ENCODE measurements around the gene SREK1IP1. TPM values are rescaled to one million over a fixed set of nuclear protein-coding genes. Genes with fewer than 3 reads are reported as not detected.

The SREK1IP1 gene
- total and polyA plus RNA-seq, 2 experiments from 2014 or later = 7.3 to 30.5 TPM

GRCh38 chr5:64807520-64807919 lies 39.0 kb upstream of the SREK1IP1 start:
- H3K4me3 ChIP-seq = no peak overlapping the region
- no peaks in the 10 kb centered on the region for H3K79me2 ChIP-seq (ENCODE audit: insufficient read depth)
- peaks cover 18% of the 10 kb centered on the region for H3K36me3 ChIP-seq (ENCODE audit: low read depth)
- no peak for DNase-seq
- H3K9ac ChIP-seq = no peak overlapping the region
- 84 to 91% methylated on average over 5 of the region's 5 CpGs for WGBS, 2 experiments (ENCODE audit: low coverage in 1 of 2, low lambda C conversion rate in 2 of 2, missing lambda C conversion rate in 2 of 2)
- no peaks in the 10 kb centered on the region for H3K9me2 ChIP-seq (ENCODE audit: insufficient read depth)
- H3F3A ChIP-seq (ENCODE audit: insufficient read depth) = peaks cover 7% of the 10 kb centered on the region; the same call in 1 of the 2 replicates
- H3K9me3 ChIP-seq (ENCODE audit: low read depth) = no peaks in the 10 kb centered on the region
- no peaks in the 10 kb centered on the region for H4K20me1 ChIP-seq (ENCODE audit: insufficient read depth)
- no peak overlapping the region for H3K27ac ChIP-seq
- TF ChIP-seq EZH2phosphoT487 (IDR thresholded peaks at IDR 0.05; ENCODE audit: insufficient read depth, low read depth) (no peak), EZH2 (IDR thresholded peaks at IDR 0.05; ENCODE audit: insufficient read depth, poor library complexity, severe bottlenecking) (no peak)
- peaks cover 9% of the 10 kb centered on the region for H3K4me1 ChIP-seq (ENCODE audit: insufficient read depth)
- in situ Hi-C loops (cut with MboI) = no loop called here
- no peaks in the 10 kb centered on the region for H3K27me3 ChIP-seq (replicated peaks; ENCODE audit: insufficient read depth)
- H3K4me2 ChIP-seq (ENCODE audit: unreplicated experiment) = no peak overlapping the region
- no peak overlapping the region for H2AFZ ChIP-seq

- in situ Hi-C loops (cut with MboI) = no loop called here
- H3K36me3 ChIP-seq (ENCODE audit: low read depth) = peaks cover 18% of the 10 kb centered on the region
- no peaks in the 10 kb centered on the region for H3K9me2 ChIP-seq (ENCODE audit: insufficient read depth)
- H3K79me2 ChIP-seq (ENCODE audit: insufficient read depth) = no peaks in the 10 kb centered on the region
- H3K4me3 ChIP-seq = no peak overlapping the region
- no peak overlapping the region for H2AFZ ChIP-seq
- no peak overlapping the region for H3K9ac ChIP-seq
- 75 to 81% methylated on average over 2 of the region's 2 CpGs for WGBS, 2 experiments (ENCODE audit: low coverage in 1 of 2, low lambda C conversion rate in 2 of 2, missing lambda C conversion rate in 2 of 2)
- H3K9me3 ChIP-seq (ENCODE audit: low read depth) = no peaks in the 10 kb centered on the region
- H4K20me1 ChIP-seq (ENCODE audit: insufficient read depth) = no peaks in the 10 kb centered on the region
- no peak overlapping the region for H3K4me2 ChIP-seq (ENCODE audit: unreplicated experiment)
- no peak for DNase-seq
- TF ChIP-seq EZH2phosphoT487 (IDR thresholded peaks at IDR 0.05; ENCODE audit: insufficient read depth, low read depth) (no peak), EZH2 (IDR thresholded peaks at IDR 0.05; ENCODE audit: insufficient read depth, poor library complexity, severe bottlenecking) (no peak)
- no peaks in the 10 kb centered on the region for H3K27me3 ChIP-seq (replicated peaks; ENCODE audit: insufficient read depth)
- peaks cover 4% of the 10 kb centered on the region; the same call in 1 of the 2 replicates for H3K4me1 ChIP-seq (ENCODE audit: insufficient read depth)
- H3F3A ChIP-seq (ENCODE audit: insufficient read depth) = peaks cover 7% of the 10 kb centered on the region; the same call in 1 of the 2 replicates
- no peak overlapping the region for H3K27ac ChIP-seq
Observed at GRCh38 chr5:64806537-64806936, 38.0 kb upstream of the SREK1IP1 start.

- H3K9me3 ChIP-seq (ENCODE audit: low read depth) = no peaks in the 10 kb centered on the region
- H3K36me3 ChIP-seq (ENCODE audit: low read depth) = peaks cover 17% of the 10 kb centered on the region; the same call in 1 of the 2 replicates
- H3K4me3 ChIP-seq = no peak overlapping the region
- DNase-seq = no peak
- WGBS, 2 experiments (ENCODE audit: low coverage in 1 of 2, low lambda C conversion rate in 2 of 2, missing lambda C conversion rate in 2 of 2) = 80 to 91% methylated on average over 2 of the region's 2 CpGs
- no peaks in the 10 kb centered on the region for H3F3A ChIP-seq (ENCODE audit: insufficient read depth)
- H3K4me2 ChIP-seq (ENCODE audit: unreplicated experiment) = no peak overlapping the region
- in situ Hi-C loops (cut with MboI) = no loop called here
- no peak overlapping the region for H3K9ac ChIP-seq
- H3K79me2 ChIP-seq (ENCODE audit: insufficient read depth) = no peaks in the 10 kb centered on the region
- no peak overlapping the region for H2AFZ ChIP-seq
- no peak overlapping the region for H3K27ac ChIP-seq
- H3K9me2 ChIP-seq (ENCODE audit: insufficient read depth) = no peaks in the 10 kb centered on the region
- TF ChIP-seq EZH2phosphoT487 (IDR thresholded peaks at IDR 0.05; ENCODE audit: insufficient read depth, low read depth) = no peak
- TF ChIP-seq EZH2 (IDR thresholded peaks at IDR 0.05; ENCODE audit: insufficient read depth, poor library complexity, severe bottlenecking) = no peak
- no peaks in the 10 kb centered on the region for H4K20me1 ChIP-seq (ENCODE audit: insufficient read depth)
- H3K27me3 ChIP-seq (replicated peaks; ENCODE audit: insufficient read depth) = no peaks in the 10 kb centered on the region
- H3K4me1 ChIP-seq (ENCODE audit: insufficient read depth) = no peaks in the 10 kb centered on the region
Observed at GRCh38 chr5:64800926-64801325, 32.4 kb upstream of the SREK1IP1 start.

GRCh38 chr5:64796301-64796700 lies 27.8 kb upstream of the SREK1IP1 start:
- no peak overlapping the region for H3K4me3 ChIP-seq
- no peak overlapping the region for H2AFZ ChIP-seq
- no peak for DNase-seq
- no peaks in the 10 kb centered on the region for H3F3A ChIP-seq (ENCODE audit: insufficient read depth)
- no peaks in the 10 kb centered on the region for H3K9me2 ChIP-seq (ENCODE audit: insufficient read depth)
- H4K20me1 ChIP-seq (ENCODE audit: insufficient read depth) = no peaks in the 10 kb centered on the region
- in situ Hi-C loops (cut with MboI) = no loop called here
- H3K79me2 ChIP-seq (ENCODE audit: insufficient read depth) = no peaks in the 10 kb centered on the region
- H3K27ac ChIP-seq = no peak overlapping the region
- H3K9ac ChIP-seq = no peak overlapping the region
- no peaks in the 10 kb centered on the region for H3K4me1 ChIP-seq (ENCODE audit: insufficient read depth)
- H3K4me2 ChIP-seq (ENCODE audit: unreplicated experiment) = no peak overlapping the region
- no peaks in the 10 kb centered on the region for H3K27me3 ChIP-seq (replicated peaks; ENCODE audit: insufficient read depth)
- H3K36me3 ChIP-seq (ENCODE audit: low read depth) = peaks cover 19% of the 10 kb centered on the region; the same call in 1 of the 2 replicates
- no peaks in the 10 kb centered on the region for H3K9me3 ChIP-seq (ENCODE audit: low read depth)
- no peak for TF ChIP-seq EZH2phosphoT487 (IDR thresholded peaks at IDR 0.05; ENCODE audit: insufficient read depth, low read depth)
- no peak for TF ChIP-seq EZH2 (IDR thresholded peaks at IDR 0.05; ENCODE audit: insufficient read depth, poor library complexity, severe bottlenecking)
